Measurements from ENCODE around the gene ASAP2.

Gene ASAP2

DNA sequence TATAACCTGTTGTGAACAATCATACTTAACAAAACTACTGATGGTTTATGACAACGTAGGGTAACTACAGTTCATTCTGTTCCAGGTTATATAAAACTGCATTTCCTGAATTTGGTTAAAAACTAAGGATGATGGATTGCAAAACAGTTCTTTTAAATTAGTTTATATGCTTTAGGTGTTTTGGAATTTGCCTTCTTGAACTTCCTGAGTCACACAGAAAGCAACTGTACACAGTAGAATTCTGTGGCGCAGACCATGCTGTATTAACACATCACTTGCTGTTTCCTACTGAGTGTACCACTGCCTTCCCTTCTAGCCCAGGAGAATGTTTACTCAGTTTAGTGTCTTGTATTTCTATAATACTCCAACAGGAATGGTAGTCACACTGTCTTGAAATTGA, 197.3 kb downstream of the ASAP2 start:
- TF ChIP-seq, protein P1, sequence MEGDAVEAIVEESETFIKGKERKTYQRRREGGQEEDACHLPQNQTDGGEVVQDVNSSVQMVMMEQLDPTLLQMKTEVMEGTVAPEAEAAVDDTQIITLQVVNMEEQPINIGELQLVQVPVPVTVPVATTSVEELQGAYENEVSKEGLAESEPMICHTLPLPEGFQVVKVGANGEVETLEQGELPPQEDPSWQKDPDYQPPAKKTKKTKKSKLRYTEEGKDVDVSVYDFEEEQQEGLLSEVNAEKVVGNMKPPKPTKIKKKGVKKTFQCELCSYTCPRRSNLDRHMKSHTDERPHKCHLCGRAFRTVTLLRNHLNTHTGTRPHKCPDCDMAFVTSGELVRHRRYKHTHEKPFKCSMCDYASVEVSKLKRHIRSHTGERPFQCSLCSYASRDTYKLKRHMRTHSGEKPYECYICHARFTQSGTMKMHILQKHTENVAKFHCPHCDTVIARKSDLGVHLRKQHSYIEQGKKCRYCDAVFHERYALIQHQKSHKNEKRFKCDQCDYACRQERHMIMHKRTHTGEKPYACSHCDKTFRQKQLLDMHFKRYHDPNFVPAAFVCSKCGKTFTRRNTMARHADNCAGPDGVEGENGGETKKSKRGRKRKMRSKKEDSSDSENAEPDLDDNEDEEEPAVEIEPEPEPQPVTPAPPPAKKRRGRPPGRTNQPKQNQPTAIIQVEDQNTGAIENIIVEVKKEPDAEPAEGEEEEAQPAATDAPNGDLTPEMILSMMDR (IDR thresholded peaks at IDR 0.05): no peak
- no peak overlapping the region for H3K27ac ChIP-seq
- H3K4me3 ChIP-seq: no peak overlapping the region
- no peak for DNase-seq (ENCODE audit: low spot score)

DNA sequence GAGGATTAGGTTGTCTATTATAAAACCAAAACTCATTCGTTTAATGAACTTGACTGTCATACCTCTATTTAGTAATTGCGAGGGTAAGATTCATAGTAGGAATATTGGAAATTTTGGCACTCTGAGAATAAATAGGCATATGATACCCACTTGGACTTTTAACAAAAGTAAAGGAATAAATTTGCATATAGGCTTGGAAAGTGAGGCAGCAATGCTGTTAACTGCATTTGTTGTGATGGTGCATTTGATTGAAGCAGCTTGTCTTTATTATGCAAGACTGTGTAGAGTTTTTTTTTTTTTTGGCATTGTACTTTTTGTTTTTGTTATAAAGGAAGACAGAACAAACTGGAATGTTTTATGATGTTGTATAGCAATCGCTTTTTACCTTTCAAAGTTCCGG, 197.8 kb downstream of the ASAP2 start:
- DNase-seq (ENCODE audit: low spot score): no peak
- Histone ChIP-seq H3K27ac (no peak overlapping the region), H3K4me3 (no peak overlapping the region)
- TF ChIP-seq, protein P1 (IDR thresholded peaks at IDR 0.05): no peak

DNA sequence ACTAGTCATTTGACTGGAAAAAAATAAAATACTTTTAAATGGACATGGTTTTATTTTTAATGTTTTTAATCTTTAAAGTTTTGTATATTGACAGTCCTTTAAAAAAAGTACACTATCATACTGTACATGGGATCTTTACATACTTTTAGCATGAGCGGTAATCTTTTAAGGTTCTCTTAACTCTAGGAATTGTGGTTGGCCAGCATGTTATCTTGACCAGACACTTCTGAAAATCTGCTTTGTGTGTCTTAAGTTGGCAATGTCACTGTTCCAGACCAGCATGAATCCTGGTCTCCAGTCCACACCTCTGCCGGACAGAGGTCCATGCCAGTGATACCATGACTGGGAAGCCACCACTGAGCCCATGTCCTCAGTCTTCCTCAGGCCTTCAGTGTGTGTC, 199.0 kb downstream of the ASAP2 start:
- H3K4me3 ChIP-seq: no peak overlapping the region
- H3K27ac ChIP-seq: no peak overlapping the region
- peak; percentile 28 for DNase-seq (ENCODE audit: low spot score)
- TF ChIP-seq, protein P1 (IDR thresholded peaks at IDR 0.05): no peak

DNA sequence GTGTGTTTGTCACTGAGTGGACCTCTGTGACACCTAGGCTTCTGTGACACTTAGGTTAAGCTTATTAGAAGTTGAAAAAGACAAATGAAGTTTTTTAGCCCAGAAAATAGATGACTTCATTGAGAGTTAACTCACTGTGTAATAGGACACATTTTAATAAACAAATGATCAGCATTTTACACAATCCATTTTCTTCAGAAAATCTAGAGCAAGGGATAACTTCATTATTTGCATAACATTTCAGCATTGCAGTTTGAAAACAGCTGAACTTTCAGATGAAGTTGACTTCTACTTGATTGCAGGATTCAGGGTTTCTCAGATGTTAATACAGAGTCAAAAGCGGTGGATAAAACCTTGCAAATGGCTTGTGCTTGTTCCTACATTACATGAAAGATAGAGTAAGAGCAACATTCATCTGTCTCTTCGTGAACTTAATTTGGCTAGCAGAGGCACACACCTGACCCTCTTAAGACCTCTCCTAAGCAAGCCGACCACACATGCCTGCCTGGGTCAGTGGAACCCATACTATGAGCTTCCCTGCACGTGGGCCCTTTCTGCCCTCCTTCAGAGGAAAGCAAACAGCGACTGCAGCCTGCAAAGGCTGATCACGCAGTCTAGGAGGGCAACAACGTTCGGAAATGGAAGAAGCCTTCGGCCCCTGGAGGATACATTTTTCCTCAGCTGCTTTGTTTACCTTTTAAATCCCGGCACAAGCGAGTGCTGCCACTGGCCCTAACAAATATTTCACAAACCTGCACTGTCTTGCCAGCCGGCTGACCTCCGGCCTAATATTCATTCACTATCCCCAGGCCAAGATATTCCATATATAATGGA, 200.1 kb downstream of the ASAP2 start:
- TF ChIP-seq, protein P1 (IDR thresholded peaks at IDR 0.05): no peak
- H3K4me3 ChIP-seq: no peak overlapping the region
- no peak overlapping the region for H3K27ac ChIP-seq
- DNase-seq (ENCODE audit: low spot score): no peak

DNA sequence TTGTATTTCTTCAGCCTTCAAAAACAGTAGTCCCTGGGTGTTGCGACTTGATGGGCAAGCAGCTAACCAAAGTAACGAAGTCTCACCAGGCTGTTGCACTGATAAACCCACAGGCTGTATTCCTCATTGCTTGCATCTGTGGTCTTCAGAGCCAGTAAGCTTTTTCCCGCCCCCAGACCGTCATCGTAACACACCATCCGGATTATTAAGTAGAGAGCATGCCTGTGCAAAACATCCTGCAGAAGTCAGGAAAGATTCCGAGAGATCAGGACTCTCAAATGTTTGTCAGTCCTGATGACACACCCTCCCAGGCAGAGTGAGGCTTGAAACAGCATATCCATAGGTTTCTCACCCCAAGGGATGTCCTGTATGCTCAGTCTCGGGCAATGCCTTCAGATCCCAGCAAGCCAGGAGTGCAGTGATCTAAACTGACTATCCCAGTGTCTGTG, 200.8 kb downstream of the ASAP2 start:
- no peak for DNase-seq (ENCODE audit: low spot score)
- Histone ChIP-seq H3K27ac (no peak overlapping the region), H3K4me3 (no peak overlapping the region)
- TF ChIP-seq, protein P1 (IDR thresholded peaks at IDR 0.05): no peak

GRCh38 chr2:9408641-9409151, 202.1 kb downstream of the ASAP2 start:
- H3K27ac ChIP-seq: no peak overlapping the region
- no peak overlapping the region for H3K4me3 ChIP-seq
- DNase-seq (ENCODE audit: low spot score): no peak
- TF ChIP-seq, protein P1 (IDR thresholded peaks at IDR 0.05): no peak

GRCh38 chr2:9410108-9410507, 203.5 kb downstream of the ASAP2 start:
- Histone ChIP-seq H3K27ac (no peak overlapping the region), H3K4me3 (no peak overlapping the region)
- no peak for DNase-seq (ENCODE audit: low spot score)

More at GRCh38 chr2:9410108-9410507, 203.5 kb downstream of the ASAP2 start:
- TF ChIP-seq, protein P1 (IDR thresholded peaks at IDR 0.05): no peak

Measured in coronary artery (tissue), 2 donors.